ENCODE data around the gene SPHK2. TPM values are rescaled to one million over a fixed set of nuclear protein-coding genes. Genes with fewer than 3 reads are reported as not detected.
"Not testable (repeated sequence)": the region's sequence is repeated elsewhere in the genome, so short reads cannot be mapped to it uniquely, and the experiment has no call there.

The SPHK2 gene
- total and polyA plus RNA-seq, 12 donors, result 4.3 to 29.9 (median 16.8) TPM

- H3K27me3 ChIP-seq, result no peaks in the 10 kb centered on the region
- TF ChIP-seq POLR2A (IDR thresholded peaks at IDR 0.05) (no peak), CTCF (IDR thresholded peaks at IDR 0.05) (no peak)
- H3K27ac ChIP-seq, result no peak overlapping the region
- DNase-seq, result no peak
- peaks cover 0 to 5% of the 10 kb centered on the region in 2 donors for H3K4me1 ChIP-seq (replicated peaks in 1 of 2)
- intact Hi-C loops (cut with DNase I), result no loop called here
- H3K9me3 ChIP-seq (replicated peaks in 1 of 3), result no peaks in the 10 kb centered on the region
- H3K36me3 ChIP-seq (replicated peaks in 1 of 2), result no peaks in the 10 kb centered on the region
- 70 to 87% (median 71%) methylated on average over 10 to 12 of the region's 12 CpGs for WGBS, 4 donors
- H3K4me3 ChIP-seq, result no peak overlapping the region
Observed at GRCh38 chr19:48573163-48573505, 46.2 kb upstream of the SPHK2 start.

- Histone ChIP-seq H3K9me3 (replicated peaks in 1 of 3) (no peaks in the 10 kb centered on the region), H3K27me3 (no peaks in the 10 kb centered on the region), H3K27ac (no peak overlapping the region), H3K36me3 (replicated peaks in 1 of 2) (no peaks in the 10 kb centered on the region), H3K4me3 (no peak overlapping the region), H3K4me1 (replicated peaks in 1 of 2) (no peaks in the 10 kb centered on the region)
- intact Hi-C loops (cut with DNase I), result no loop called here
- no peak for DNase-seq
- 64 to 82% (median 76%) methylated on average over 22 to 23 of the region's 23 CpGs for whole genome bisulfite sequencing, 4 donors
- TF ChIP-seq POLR2A (IDR thresholded peaks at IDR 0.05), result no peak
- TF ChIP-seq CTCF (IDR thresholded peaks at IDR 0.05), result no peak
Observed at GRCh38 chr19:48575931-48576622, 43.2 kb upstream of the SPHK2 start.

GRCh38 chr19:48577908-48578307 is 41.4 kb upstream of the SPHK2 start:
- H3K27ac ChIP-seq; H3K4me1 ChIP-seq (replicated peaks in 1 of 2); H3K4me3 ChIP-seq; intact Hi-C loops (cut with DNase I); H3K27me3 ChIP-seq; H3K36me3 ChIP-seq (replicated peaks in 1 of 2); DNase-seq; H3K9me3 ChIP-seq (replicated peaks in 1 of 3): not testable (repeated sequence)
- WGBS, 4 donors, result 80 to 97% (median 89%) methylated on average over 2 to 7 of the region's 7 CpGs

- H3K27ac ChIP-seq, result no peak overlapping the region
- no peaks in the 10 kb centered on the region for H3K27me3 ChIP-seq
- no peaks in the 10 kb centered on the region for H3K36me3 ChIP-seq (replicated peaks in 1 of 2)
- intact Hi-C loops (cut with DNase I), result no loop called here
- TF ChIP-seq POLR2A (IDR thresholded peaks at IDR 0.05), result no peak
- no peak for TF ChIP-seq CTCF (IDR thresholded peaks at IDR 0.05)
- DNase-seq, result no peak
- H3K4me3 ChIP-seq, result no peak overlapping the region
- peaks cover 0 to under 1% of the 10 kb centered on the region in 2 donors for H3K4me1 ChIP-seq (replicated peaks in 1 of 2)
- WGBS, 4 donors, result 34 to 51% (median 48%) methylated on average over 3 of the region's 3 CpGs
- no peaks in the 10 kb centered on the region for H3K9me3 ChIP-seq (replicated peaks in 1 of 3)
Observed at GRCh38 chr19:48578891-48579290, 40.4 kb upstream of the SPHK2 start.

- Histone ChIP-seq H3K27ac (no peak overlapping the region), H3K27me3 (no peaks in the 10 kb centered on the region), H3K36me3 (replicated peaks in 1 of 2) (no peaks in the 10 kb centered on the region), H3K4me1 (replicated peaks in 1 of 2) (peaks cover 0 to 4% of the 10 kb centered on the region in 2 donors), H3K4me3 (no peak overlapping the region), H3K9me3 (replicated peaks in 1 of 3) (no peaks in the 10 kb centered on the region)
- 61 to 69% (median 66%) methylated on average over 2 of the region's 2 CpGs for WGBS, 4 donors
- intact Hi-C loops (cut with DNase I), result loop anchor here (5.0 to 10.0 kb wide), 2 partner anchors 75 to 267 kb away; no protein-coding TSS in a partner anchor
- no peak for TF ChIP-seq POLR2A (IDR thresholded peaks at IDR 0.05)
- no peak for TF ChIP-seq CTCF (IDR thresholded peaks at IDR 0.05)
- no peak for DNase-seq
Observed at GRCh38 chr19:48582168-48582567, 37.1 kb upstream of the SPHK2 start.

Data from adrenal gland (tissue), 12 donors.